Stimulated activated CD4-positive, alpha-beta T cell treated with anti-CD3 and anti-CD28 coated beads, Interleukin-15, amount 100 ng/mL, for 48 hours (primary cell): ENCODE results near the gene TAOK1.
"Not testable (repeated sequence)": the region's sequence is repeated elsewhere in the genome, so short reads cannot be mapped to it uniquely, and the experiment has no call there.

Experiments used
- DNase-seq, 2 donors: peaks; one replicate each; pipeline ENCODE4 v3.0.0-alpha.2; 2020; ENCODE audit warnings: low read depth in 2 of 2

TAOK1 gene

DNA sequence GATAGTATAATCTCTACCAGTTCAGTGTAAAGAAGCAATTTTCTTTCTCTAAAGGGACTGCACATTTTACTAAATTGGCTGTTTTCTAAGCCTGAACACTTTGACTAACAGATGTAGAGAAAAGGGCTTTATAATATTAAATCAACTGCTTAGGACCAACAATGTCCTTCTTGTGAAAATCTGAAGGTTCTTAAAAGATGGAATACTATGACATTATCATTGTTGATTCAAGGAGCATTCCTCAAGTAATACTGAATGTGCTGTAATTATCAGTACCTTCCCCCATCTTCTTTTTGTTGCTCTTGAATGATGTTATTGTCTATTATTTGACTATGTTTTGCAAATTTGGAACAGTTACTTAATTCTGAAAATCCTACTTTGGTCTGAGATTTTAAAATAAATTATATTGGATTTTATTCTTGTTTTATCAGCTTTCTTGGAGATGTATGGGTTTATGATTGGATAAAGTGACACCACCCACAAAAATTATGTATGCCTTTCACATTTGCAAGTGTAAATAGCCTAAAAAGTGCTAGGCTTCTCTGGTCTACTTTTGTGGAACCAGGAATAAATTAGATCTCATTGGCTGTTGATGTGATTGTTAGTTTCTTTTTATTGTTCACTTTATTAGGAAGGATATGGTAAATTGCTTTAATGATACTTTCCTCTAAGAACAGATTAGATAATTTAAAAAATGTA lies 53.0 kb downstream of the TAOK1 start:
- DNase-seq = no peak

DNA sequence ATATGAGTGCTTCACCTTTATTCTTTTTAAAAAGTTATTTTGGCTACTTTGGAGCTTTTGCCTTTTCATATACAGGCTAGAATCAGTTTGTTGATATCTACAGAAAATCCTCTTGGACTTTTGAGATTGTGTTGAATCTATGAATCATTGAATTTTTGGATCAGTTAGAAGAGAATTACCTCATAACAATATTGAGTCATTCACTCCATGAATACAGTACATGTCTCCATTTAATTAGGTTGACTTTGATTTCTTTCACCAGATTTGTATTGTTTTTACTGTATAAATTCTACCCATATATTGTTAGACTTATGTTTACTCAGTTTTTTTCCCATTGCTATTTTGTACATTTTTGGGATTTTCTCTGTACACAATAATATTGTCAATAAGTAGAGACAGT lies 54.4 kb downstream of the TAOK1 start:
- no peak for DNase-seq

DNA sequence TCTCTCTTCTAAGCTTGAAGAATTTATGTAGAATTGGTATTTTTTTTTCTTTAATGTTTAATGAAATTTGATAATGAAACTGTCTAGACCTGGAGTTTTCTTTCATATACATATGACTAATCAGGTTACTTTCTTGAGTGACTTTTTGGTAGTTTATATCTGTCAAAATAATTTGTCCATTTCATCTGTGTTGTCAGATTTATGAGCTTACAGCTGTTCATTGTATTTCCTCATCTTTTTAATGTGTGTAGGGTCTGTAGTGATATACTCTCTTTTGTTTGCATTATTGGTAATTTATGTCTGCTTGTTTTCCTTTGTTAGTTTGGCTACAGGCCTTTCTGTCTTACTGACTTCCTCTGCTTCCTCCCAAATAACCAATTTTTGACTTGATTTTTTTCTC lies 55.7 kb downstream of the TAOK1 start:
- no peak for DNase-seq

DNA sequence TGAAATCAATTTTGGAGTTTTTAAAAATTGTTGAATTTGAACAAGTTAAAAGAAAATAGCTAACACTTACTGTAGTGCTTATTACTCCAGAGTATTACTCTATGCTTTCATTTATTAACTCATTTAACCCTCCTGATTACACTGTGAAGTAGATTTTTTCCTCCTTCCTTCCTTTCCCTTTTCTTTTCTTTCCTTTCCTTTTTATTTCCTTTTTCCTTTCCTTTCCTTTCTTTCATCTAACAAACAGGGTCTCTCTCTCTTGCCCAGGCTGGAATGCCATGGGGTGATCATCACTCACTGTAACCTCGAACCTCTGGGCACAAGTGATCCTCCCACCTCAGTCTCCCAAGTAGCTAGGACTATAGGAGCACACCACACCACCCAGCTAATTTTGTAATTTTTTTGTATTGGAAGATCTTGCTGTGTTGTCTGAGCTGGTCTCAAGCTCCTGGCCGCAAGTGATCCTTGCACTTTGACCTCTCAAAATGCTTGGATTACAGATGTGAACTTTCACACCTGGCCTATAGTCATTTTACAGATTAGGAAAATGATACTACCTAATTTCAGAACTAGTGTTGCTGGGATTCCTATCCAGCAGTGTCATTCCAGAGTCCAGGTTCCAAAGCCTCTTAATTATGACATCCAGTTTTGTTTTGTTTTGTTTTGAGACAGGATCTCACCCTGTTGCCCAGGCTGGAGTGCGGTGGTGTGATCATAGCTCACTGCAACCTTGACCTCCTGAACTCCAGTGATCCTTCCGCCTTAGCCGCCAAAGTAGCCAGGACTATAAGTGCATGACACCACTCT lies 59.9 kb downstream of the TAOK1 start:
- DNase-seq = no peak

DNA sequence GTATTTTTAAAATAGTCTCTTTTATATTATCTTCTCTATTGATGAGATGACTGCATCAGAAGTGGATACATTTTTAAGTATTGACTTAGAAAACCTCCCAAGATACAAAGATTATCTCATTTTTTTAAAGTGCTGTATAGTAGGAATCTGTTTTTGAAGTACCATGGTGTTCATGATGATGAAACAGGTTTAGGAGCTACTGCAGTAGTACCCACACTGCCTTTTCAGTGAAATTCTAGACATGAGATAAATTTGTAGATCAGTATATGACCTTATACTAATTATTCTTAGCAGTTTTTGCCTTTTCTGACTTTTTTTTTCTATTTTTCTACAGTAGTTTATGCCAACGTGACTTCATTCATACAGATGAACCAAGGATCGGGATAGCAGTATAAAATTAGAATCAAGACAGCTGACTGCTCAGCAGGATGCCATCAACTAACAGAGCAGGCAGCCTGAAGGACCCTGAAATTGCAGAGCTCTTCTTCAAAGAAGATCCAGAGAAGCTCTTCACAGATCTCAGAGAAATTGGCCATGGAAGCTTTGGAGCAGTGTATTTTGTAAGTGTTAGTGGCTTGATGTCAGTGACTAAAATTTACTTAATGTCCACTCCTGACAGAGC lies 61.1 kb downstream of the TAOK1 start:
- DNase-seq = no peak

DNA sequence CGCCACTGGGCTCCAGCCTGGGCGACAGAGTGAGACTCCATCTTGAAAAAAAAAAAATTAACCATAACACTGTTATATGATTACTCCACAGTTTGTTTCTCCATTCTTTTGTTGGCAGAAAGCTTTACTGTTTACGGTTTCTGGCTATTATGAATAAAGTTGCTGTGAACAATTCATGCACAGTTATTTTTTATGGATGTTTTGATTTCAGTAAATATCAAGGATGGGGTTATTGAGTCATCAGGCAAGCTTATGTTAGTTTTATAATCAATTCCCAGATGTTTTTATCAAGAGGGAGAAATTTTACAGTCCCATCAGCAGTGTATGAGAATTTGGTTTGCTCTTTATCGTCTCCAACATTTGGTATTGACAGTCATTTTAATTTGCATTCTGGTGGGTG lies 67.9 kb downstream of the TAOK1 start:
- no peak for DNase-seq

DNA sequence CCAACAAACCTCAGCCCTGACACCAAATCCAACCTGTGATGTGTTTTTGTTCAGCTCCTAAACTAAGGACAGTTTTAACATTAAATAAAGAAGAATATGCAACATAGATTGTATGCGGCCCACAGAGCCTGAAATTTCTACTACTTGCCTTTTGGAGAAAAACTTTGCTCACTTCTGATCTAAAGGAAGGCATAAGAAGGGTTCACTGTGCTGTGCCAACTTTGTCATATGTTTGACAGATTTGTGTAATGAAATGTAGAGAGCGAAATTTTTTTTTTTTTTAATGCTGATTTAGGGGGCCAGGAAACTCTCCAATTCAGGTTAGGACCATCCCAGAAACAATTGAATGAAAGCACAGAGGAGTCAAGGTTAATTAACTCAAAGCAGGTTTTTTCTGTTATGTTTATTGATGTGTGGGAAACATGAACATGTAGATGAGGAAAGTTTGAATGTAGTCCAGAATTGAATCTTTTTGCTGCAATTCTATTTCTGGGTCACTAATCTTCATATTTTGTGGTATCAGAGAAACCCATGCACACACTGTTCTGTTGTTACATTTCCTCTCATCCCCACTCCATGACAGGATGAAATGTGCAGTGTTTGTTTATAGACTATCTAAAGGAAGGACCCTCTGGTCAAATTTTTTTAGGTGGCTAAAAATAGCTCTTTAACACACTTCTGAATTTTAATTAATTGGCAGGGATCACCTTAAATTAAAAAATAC lies 71.5 kb downstream of the TAOK1 start:
- no peak for DNase-seq

DNA sequence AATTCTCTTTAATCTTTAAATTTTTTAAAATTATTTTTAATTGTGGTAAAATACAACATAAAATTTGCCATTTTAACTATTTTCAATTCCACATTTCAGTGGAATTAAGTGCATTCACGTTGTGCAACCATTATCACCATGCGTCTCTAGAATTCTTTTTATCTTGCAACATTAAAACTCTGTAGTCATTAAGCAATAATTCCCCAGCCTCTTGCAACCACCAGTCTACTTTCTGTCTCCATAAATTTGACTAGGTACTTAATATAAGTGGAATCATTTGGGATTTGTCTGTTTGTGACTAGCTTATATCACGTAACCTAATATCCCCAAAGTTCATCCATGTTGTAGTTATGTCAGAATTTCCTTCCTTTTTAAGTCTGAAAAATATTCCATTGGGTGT lies 79.1 kb downstream of the TAOK1 start:
- DNase-seq = no peak

DNA sequence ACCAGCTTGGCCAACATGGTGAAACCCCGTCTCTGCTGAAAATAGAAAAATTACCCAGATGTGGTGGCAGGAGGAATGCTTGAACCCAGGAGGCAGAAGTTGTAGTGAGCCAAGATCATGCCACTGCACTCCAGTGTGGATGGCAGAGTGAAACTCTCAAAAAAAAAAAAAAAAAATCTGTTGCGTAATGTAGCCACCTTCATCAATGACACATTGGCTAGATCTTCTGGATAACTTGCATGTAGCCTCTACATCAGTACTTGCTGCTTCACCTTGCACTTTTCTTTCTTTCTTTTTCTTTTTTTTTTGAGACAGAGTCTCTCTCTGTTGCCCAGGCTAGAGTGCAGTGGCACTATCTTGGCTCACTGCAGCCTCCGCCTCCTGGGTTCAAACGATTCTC lies 83.3 kb downstream of the TAOK1 start:
- not testable (repeated sequence) for DNase-seq

DNA sequence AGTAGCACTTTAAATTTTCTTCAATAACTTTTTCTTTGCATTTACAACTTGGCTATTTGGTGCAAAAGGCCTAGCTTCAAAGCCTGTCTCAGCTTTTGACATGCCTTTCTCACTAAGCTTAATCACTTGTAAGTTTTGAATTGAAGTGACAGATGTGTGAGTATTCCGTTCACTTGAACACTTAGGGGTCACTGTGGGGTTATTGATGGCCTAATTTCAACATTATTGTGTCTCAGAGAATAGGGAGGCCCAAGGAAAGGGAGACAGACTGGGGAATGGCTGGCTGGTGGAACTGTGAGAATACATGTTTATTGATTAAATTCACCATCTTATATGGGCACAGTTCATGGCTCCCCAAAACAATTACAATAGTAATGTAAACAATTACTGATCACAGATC lies 84.1 kb downstream of the TAOK1 start:
- no peak for DNase-seq

DNA sequence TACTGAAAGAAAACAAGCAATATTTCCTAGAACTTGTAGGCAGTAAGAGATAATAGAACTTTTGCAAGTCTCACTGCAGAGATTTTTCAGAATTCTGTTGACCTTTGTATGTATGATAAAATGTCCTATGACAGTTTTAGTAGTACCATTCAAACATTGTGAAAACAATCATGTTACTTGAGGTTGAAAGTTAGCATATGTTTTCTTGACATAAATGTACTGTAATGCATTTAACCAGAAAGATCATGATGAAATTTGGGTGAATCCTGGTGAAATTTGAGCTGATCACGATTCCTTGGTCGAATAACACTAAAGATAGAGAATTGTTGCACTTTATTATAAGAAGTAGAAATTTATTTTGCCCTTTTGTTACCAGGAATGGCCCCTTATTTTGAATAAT lies 85.7 kb downstream of the TAOK1 start:
- no peak for DNase-seq

DNA sequence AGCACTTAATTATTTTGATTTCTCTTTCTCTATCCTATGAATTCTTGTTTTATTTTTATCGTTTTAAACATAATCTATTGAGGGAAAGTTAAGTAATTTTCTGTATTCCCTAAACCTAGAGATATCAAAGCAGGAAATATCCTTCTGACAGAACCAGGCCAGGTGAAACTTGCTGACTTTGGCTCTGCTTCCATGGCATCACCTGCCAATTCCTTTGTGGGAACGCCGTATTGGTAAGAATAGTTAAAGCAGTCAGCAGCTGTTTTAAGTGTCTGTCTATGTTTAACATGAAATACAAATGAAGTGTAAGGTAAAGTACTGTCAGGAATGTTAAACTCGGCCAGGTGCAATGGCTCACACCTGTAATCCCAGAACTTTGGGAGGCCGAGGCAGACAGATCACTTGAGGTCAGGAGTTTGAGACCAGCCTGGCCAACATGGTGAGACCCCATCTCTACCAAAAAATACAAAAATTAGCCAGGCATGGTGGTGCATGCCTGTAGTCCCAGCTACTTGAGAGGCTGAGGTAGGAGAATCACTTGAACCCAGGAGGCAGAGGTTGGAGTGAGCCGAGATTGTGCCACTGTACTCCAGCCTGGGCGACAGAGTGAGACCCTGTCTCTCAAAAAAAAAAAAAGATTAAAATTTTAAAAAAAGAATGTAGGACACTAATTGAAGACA lies 90.2 kb downstream of the TAOK1 start:
- not testable (repeated sequence) for DNase-seq

DNA sequence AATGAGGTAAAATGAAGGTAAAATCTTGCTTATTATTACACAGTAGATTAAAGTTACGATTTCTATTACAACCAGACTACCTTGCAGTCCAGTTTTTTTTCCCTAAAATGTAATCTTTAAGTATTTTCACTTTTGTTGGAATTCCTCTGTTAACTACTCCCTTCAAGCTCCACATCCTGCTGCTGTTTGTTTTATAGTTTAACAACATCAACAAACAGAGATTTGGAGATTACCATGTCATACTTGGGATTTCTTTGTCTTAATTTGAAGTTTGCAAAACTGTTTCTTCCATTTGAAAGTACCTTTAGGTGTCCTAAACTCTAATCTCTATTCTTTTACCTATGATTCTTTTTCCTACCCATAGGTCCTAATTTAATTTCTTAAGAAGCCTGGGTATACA lies 93.3 kb downstream of the TAOK1 start:
- no peak for DNase-seq

DNA sequence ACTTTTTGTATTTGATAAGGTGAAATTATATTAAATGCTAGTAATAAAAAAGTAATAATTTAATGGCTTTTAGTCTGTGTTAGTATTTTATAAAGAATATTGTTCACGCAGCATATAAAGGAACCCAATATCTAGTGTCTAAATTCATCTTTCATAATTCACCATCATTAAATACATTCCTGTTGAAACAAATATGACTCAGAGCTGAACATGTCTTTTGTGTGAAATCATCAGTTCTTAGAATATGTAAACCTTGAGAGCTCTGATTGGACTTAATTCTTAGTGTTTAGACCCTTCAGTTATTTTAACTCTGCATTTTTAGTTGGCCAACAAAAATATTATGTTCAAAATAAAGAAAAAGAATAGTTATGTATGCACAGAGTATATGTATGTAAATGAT lies 104.8 kb downstream of the TAOK1 start:
- no peak for DNase-seq

DNA sequence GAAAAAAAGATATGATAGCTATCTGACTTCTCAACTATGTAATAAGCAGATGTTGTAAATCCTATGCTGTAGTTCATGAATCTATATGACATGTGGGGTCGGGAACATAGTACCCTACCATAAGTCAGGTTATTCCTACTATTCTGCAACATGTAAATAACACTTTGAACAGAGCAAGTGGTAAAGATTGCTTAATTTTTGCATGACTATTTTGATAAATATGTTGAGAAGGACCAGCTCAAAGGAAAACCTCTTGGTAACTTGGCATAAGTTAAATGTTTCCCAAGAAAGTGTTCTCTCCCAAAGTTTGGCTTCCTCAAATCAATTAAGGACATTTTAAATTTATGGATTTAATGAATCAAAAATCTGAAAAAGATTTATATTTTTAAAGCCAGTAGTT lies 114.5 kb downstream of the TAOK1 start:
- no peak for DNase-seq

DNA sequence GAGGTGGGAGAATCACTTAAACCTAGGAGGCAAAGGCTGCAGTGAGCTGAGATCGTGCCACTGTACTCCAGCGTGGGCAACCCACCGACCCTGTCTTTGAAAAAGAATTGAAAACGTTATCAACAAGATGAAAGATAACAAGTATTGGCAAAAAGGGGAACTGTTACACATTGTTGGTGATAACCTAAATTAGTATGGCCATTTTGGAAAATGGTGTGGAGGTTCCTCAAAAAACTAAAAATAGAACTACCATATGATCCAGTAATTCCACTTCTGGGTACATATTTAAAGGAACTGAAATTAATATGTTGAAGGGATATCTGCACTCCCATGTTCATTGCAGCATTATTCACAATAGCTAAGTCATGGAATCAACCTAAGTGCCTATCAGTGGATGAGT lies 115.7 kb downstream of the TAOK1 start:
- DNase-seq = no peak

DNA sequence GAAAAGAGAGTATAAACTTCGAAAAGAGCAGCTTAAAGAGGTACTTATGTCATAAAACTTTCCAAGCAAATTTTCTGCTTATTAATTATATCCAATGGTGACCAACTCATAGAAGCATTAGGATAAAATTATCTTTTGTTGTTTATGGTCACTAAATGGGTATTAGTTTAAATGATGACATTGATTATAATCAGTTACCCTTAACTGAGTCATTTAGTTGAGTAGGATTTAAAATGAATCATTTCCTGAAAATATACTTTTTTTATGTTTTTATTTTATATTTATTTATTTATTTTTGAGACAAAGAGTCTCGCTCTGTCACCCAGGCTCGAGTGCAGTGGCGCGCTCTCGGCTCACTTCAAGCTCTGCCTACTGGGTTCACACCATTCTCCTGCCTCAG lies 120.8 kb downstream of the TAOK1 start:
- no peak for DNase-seq

DNA sequence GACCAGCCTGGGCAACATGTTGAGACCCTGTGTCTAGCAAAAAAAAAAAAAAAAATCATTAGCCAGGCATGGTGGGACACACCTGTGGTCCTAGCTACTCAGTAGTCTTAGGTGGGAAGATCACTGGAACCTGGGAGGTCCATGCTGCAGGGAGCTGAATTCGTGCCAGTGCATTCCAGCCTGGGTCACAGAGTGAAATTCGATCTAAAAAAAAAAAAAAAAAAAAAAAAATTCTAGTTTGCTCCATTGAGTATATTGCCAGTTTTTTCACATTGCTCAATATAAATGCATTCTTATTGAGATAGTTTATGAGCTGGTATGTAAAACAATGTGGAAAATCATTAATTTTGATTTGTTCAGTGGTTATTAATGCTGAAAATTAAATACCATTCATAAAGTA lies 124.6 kb downstream of the TAOK1 start:
- DNase-seq = no peak

DNA sequence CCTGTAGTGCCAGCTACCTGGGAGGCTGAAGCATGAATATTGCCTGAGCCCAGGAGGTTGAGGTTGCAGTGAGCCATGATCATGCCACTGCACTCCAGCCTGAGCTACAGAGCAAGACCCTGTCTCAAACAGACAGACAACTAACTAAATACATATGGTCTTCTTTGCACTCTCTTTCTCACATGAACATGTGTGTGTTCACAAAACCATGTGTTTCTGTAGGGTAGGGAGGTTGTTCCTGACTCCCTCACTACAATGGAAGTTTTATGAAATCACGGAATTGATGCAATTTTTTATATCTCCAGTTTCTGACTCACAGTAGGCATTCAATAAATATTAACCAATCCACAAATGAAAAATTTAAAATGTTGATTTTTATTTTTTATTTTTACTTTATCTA lies 128.2 kb downstream of the TAOK1 start:
- no peak for DNase-seq

DNA sequence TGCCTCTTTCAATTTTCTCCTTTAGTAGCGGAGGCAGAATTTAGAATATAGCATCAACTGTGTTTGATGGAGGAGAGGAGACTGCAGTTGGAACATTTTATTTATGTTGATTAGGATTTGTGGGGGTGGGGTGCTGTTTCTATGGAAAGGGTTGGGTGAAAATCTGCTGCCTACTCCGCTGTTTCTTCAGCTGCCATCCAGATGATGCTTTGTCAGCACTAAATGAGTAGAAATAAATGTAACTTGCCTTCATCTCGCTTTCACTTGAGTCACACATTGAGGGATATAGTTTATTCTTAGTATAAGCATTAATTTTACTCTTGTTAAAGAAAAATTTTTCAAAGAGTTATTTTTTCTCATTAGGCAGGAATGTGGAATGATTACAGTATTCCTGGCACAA lies 134.5 kb downstream of the TAOK1 start:
- no peak for DNase-seq

DNA sequence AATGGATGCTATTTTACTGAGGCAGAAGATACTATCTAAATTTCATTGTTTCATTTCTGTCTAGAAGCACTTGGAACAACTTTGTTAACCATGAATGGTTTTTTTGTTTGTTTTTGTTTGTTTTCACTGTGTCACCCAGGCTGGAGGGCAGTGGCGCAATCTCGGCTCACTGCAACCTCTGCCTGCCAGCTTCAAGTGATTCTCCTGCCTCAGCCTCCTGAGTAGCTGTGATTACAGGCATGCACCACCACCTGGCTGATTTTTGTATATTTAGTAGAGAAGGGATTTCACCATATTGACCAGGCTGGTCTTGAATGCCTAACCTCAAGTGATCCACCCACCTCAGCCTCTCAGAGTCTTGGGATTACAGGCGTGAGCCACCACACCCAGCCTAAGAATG lies 136.2 kb downstream of the TAOK1 start:
- DNase-seq = no peak

DNA sequence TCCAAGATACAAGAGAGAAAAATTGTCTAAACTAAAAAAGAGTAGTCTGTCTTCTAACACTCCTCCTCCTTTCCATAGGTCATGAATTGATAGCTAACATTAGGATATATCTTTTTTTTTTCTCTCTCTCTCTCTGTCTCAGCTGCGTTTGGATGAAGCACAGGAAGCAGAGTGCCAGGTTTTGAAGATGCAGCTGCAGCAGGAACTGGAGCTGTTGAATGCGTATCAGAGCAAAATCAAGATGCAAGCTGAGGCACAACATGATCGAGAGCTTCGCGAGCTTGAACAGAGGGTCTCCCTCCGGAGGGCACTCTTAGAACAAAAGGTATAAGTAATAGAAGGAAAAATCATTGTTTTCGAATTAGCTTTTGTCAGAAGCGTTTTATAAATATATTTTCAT lies 143.8 kb downstream of the TAOK1 start:
- no peak for DNase-seq
